Stomach (tissue), 9 donors: Measurements from ENCODE around the gene SCN5A. TPM values are rescaled to one million over a fixed set of nuclear protein-coding genes. Genes with fewer than 3 reads are reported as not detected.

ENCODE experiments used
- DNase-seq, 2 donors: peaks; one replicate each; pipeline versions ENCODE4 v3.0.0 to v3.0.0-alpha.2; 2013 to 2019
- H3K27ac ChIP-seq, 5 donors: fragments of 200-600 bp in 4 of 5; sonication (generic) in 4 of 5; one replicate each; pipeline ENCODE4 v1.5.1; 2013 to 2019; ENCODE audit warnings: mild to moderate bottlenecking in 1 of 5, moderate library complexity in 1 of 5
- H3K27me3 ChIP-seq, 3 donors: fragments of 200-600 bp; sonication (generic); one replicate each; pipeline ENCODE4 v1.5.1; 2017 to 2019; ENCODE audit warnings: mixed run types in 1 of 3
- H3K36me3 ChIP-seq, 4 donors: fragments of 200-600 bp; sonication (generic); 1 replicate in 3 of 4; 2 replicates in 1 of 4; pipeline ENCODE4 v1.5.1; 2016 to 2019
- H3K4me1 ChIP-seq, 4 donors: fragments of 200-600 bp; sonication (generic); one replicate each; pipeline ENCODE4 v1.5.1; 2016 to 2019
- H3K4me3 ChIP-seq, 4 donors: fragments of 200-600 bp; sonication (generic) in 3 of 4; one replicate each; pipeline ENCODE4 v1.5.1; 2016 to 2019; ENCODE audit warnings: mild to moderate bottlenecking in 1 of 4
- H3K9me3 ChIP-seq, 4 donors: fragments of 200-600 bp; sonication (generic); one replicate each; pipeline ENCODE4 v1.5.1; 2016 to 2019
- CTCF ChIP-seq, 7 experiments: fragments of 450-650 bp in 4 of 7; fragments of 200-600 bp in 3 of 7; sonication (generic) in 3 of 7; IDR thresholded peaks; one replicate each; pipeline ENCODE4 v1.5.1; 2016 to 2019; ENCODE audit warnings: antibody characterized with exemption in 7 of 7, control low read depth in 2 of 7, mild to moderate bottlenecking in 1 of 7
- EP300 ChIP-seq: sonication (generic); formaldehyde crosslinking; IDR thresholded peaks from one replicate; pipeline ENCODE4 v1.6.1; 2017; ENCODE audit warnings: antibody characterized with exemption
- POLR2A ChIP-seq, 4 donors: fragments of 450-650 bp; IDR thresholded peaks; one replicate each; pipeline ENCODE4 v1.6.1; 2016; ENCODE audit warnings: antibody characterized with exemption in 4 of 4, control low read depth in 2 of 4, mild to moderate bottlenecking in 1 of 4, moderate library complexity in 1 of 4
- POLR2AphosphoS5 ChIP-seq, 3 donors: sonication (generic); formaldehyde crosslinking; IDR thresholded peaks; one replicate each; pipeline ENCODE4 v1.6.1; 2016; ENCODE audit warnings: antibody characterized with exemption in 3 of 3
- WGBS, 5 donors: extraction: QIAGEN DNeasy Blood & Tissue Kit in 3 of 5; methylation state at CpG; one replicate each; pipeline versions ENCODE4 v1.1.5 to v1.1.7; 2013 to 2018; 5-methylcytosine and 5-hydroxymethylcytosine counted together
- intact Hi-C: fragments of 100-400 bp; cut with DNase I; formaldehyde crosslinking; loops from one replicate; pipeline ENCODE4 v1.15.1; 2023; ENCODE audit warnings: low total_unique reads
- polyA plus RNA-seq, 3 donors: library from polyadenylated mRNA; stranded (reverse); fragments of 200-250 nt; gene quantifications; one replicate each; pipeline ENCODE4 v1.2.3, GENCODE V29; 2013
- total RNA-seq, 5 donors: library from RNA; depleted of rRNA; stranded (reverse); fragments of >200 nt; gene quantifications; one replicate each; pipeline versions ENCODE4 v1.1.0 to v1.2.3, GENCODE V29; 2014 to 2016
- donor health status: healthy with polysubstance abuse.
- donor health status: Bipolar disorder and iron deficiency.
- donor health status: healthy.

The SCN5A gene
- total and polyA plus RNA-seq, 8 donors = 0.05 to 1.1 (median 0.10) TPM; not detected in 4

- Histone ChIP-seq H3K27me3 (no peaks in the 10 kb centered on the region), H3K36me3 (no peaks in the 10 kb centered on the region), H3K4me1 (no peaks in the 10 kb centered on the region), H3K27ac (no peak overlapping the region), H3K9me3 (no peaks in the 10 kb centered on the region), H3K4me3 (no peak overlapping the region)
- DNase-seq = no peak
- 82 to 90% (median 83%) methylated on average over 5 to 6 of the region's 6 CpGs for WGBS, 5 donors
- intact Hi-C loops = no loop called here
- no peak for TF ChIP-seq CTCF (IDR thresholded peaks at IDR 0.05)
- no peak for TF ChIP-seq POLR2A (IDR thresholded peaks at IDR 0.05)
- TF ChIP-seq POLR2AphosphoS5 (IDR thresholded peaks at IDR 0.05) = no peak
- no peak for TF ChIP-seq EP300
Measured at GRCh38 chr3:38610436-38610835, 39.1 kb downstream of the SCN5A start.

- 90 to 94% (median 91%) methylated on average over 12 to 21 of the region's 21 CpGs for WGBS, 5 donors
- DNase-seq = no peak
- Histone ChIP-seq H3K4me3 (no peak overlapping the region), H3K4me1 (no peaks in the 10 kb centered on the region), H3K36me3 (no peaks in the 10 kb centered on the region), H3K9me3 (no peaks in the 10 kb centered on the region), H3K27me3 (no peaks in the 10 kb centered on the region), H3K27ac (no peak overlapping the region)
- intact Hi-C loops = no loop called here
- no peak for TF ChIP-seq CTCF (IDR thresholded peaks at IDR 0.05)
- TF ChIP-seq POLR2AphosphoS5 (IDR thresholded peaks at IDR 0.05) = no peak
- TF ChIP-seq POLR2A (IDR thresholded peaks at IDR 0.05) = no peak
- TF ChIP-seq EP300 = no peak
Measured at GRCh38 chr3:38609386-38610111, 39.9 kb downstream of the SCN5A start.

- no peaks in the 10 kb centered on the region for H3K9me3 ChIP-seq
- TF ChIP-seq CTCF (IDR thresholded peaks at IDR 0.05) (no peak), EP300 (no peak)
- WGBS, 5 donors = 85 to 93% (median 86%) methylated on average over 5 of the region's 5 CpGs
- H3K27ac ChIP-seq = no peak overlapping the region
- DNase-seq = no peak
- H3K4me3 ChIP-seq = no peak overlapping the region
- no peaks in the 10 kb centered on the region for H3K36me3 ChIP-seq
- no peaks in the 10 kb centered on the region for H3K27me3 ChIP-seq
- intact Hi-C loops = no loop called here
- H3K4me1 ChIP-seq = no peaks in the 10 kb centered on the region
Measured at GRCh38 chr3:38608961-38609360, 40.5 kb downstream of the SCN5A start.

- no peaks in the 10 kb centered on the region for H3K36me3 ChIP-seq
- no peak overlapping the region for H3K27ac ChIP-seq
- no peaks in the 10 kb centered on the region for H3K9me3 ChIP-seq
- TF ChIP-seq EP300 (no peak), POLR2A (IDR thresholded peaks at IDR 0.05) (no peak), POLR2AphosphoS5 (IDR thresholded peaks at IDR 0.05) (no peak), CTCF (IDR thresholded peaks at IDR 0.05) (no peak)
- WGBS, 5 donors = 77 to 89% (median 87%) methylated on average over 9 to 13 of the region's 13 CpGs
- no peaks in the 10 kb centered on the region for H3K4me1 ChIP-seq
- H3K27me3 ChIP-seq = no peaks in the 10 kb centered on the region
- no peak for DNase-seq
- intact Hi-C loops = no loop called here
- no peak overlapping the region for H3K4me3 ChIP-seq
Measured at GRCh38 chr3:38608086-38608775, 41.3 kb downstream of the SCN5A start.
